Mucosa of descending colon (tissue), 3 donors: ENCODE results near the gene TM6SF1. TPM values are rescaled to one million over a fixed set of nuclear protein-coding genes. Genes with fewer than 3 reads are reported as not detected.

Experiments
- ATAC-seq: fragments of 200-7000 bp; cut with Tn5 transposase; one replicate; pipeline ENCODE4 v1.9.1; 2020; ENCODE audit warnings: mild to moderate bottlenecking, moderate library complexity
- DNase-seq, 3 donors: peaks; one replicate each; pipeline ENCODE4 v3.0.0-alpha.2; 2020
- H3K36me3 ChIP-seq: fragments of 200-600 bp; one replicate; pipeline ENCODE4 v1.8.0; 2021; ENCODE audit warnings: low read depth, mild to moderate bottlenecking
- H3K4me1 ChIP-seq: fragments of 200-600 bp; one replicate; pipeline ENCODE4 v1.8.0; 2021; ENCODE audit warnings: low read depth, mild to moderate bottlenecking
- H3K4me3 ChIP-seq: fragments of 200-600 bp; one replicate; pipeline ENCODE4 v1.8.0; 2021; ENCODE audit warnings: mild to moderate bottlenecking
- H3K9me3 ChIP-seq: fragments of 200-600 bp; one replicate; pipeline ENCODE4 v1.8.0; 2021; ENCODE audit warnings: mild to moderate bottlenecking
- intact Hi-C, 2 donors: fragments of 100-400 bp; cut with DNase I in 1 of 2; cut with micrococcal nuclease in 1 of 2; formaldehyde crosslinking; loops; one replicate each; pipeline versions ENCODE4 v1.11.0 to v1.11.1; 2022; cut with DNase I, micrococcal nuclease
- total RNA-seq, 3 donors: library from RNA; stranded (reverse); fragmentation: NEBNext Ultra II Directional in 2 of 3; extraction: Animal tissue kit (Norgen Biotek cat#: 25700) in 2 of 3; gene quantifications; one replicate each; pipeline versions ENCODE4 v1.2.1 to v1.2.4, GENCODE V29; 2021 to 2023
- TF ChIP-seq, protein P1 (sequence below): fragments of 200-600 bp; IDR thresholded peaks from one replicate; pipeline ENCODE4 v1.8.0; 2022; ENCODE audit warnings: antibody characterized with exemption, mild to moderate bottlenecking
- donor health status: DM: no; HTN: no; CAD: no; lungs with moderate emphysema.
- donor health status: DM: no; HTN: no; CAD: no.
- donor health status: DM: no; HTN: yes; CAD: no.

Gene TM6SF1
- total RNA-seq, 3 donors from 2014 or later = 1.2 to 4.9 (median 1.5) TPM

- ATAC-seq = no peak
Observed at GRCh38 chr15:83153288-83153687, 45.8 kb downstream of the TM6SF1 start.

GRCh38 chr15:83155942-83156341 is 48.5 kb downstream of the TM6SF1 start:
- Histone ChIP-seq H3K4me3 (no peak overlapping the region), H3K9me3 (no peaks in the 10 kb centered on the region), H3K4me1 (no peaks in the 10 kb centered on the region), H3K36me3 (no peaks in the 10 kb centered on the region)
- ATAC-seq = no peak
- intact Hi-C loops = no loop called here
- DNase-seq = no peak
- TF ChIP-seq, protein P1, sequence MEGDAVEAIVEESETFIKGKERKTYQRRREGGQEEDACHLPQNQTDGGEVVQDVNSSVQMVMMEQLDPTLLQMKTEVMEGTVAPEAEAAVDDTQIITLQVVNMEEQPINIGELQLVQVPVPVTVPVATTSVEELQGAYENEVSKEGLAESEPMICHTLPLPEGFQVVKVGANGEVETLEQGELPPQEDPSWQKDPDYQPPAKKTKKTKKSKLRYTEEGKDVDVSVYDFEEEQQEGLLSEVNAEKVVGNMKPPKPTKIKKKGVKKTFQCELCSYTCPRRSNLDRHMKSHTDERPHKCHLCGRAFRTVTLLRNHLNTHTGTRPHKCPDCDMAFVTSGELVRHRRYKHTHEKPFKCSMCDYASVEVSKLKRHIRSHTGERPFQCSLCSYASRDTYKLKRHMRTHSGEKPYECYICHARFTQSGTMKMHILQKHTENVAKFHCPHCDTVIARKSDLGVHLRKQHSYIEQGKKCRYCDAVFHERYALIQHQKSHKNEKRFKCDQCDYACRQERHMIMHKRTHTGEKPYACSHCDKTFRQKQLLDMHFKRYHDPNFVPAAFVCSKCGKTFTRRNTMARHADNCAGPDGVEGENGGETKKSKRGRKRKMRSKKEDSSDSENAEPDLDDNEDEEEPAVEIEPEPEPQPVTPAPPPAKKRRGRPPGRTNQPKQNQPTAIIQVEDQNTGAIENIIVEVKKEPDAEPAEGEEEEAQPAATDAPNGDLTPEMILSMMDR = no peak

More at GRCh38 chr15:83153288-83153687, 45.8 kb downstream of the TM6SF1 start:
- TF ChIP-seq, protein P1 = no peak
- Histone ChIP-seq H3K36me3 (no peaks in the 10 kb centered on the region), H3K9me3 (no peaks in the 10 kb centered on the region), H3K4me3 (no peak overlapping the region), H3K4me1 (no peaks in the 10 kb centered on the region)
- DNase-seq = no peak
- intact Hi-C loops = no loop called here

DNA sequence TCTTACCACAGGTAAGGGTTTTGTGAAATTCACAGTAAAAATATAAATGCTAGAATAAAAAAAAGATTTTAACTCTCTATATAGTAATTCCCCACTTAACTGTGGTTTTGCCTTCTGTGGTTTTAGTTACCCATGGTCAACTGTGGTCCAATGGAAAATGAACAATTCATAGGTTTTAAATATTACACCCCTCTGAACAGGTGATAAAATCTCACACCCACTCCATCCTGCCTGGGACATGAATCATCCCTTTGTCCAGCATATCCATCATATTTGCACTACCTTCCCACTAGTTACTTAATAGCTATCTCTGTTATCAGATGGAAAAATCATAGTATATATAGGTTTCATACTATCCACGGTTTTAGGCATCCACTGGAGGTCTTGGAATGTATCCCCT is 50.9 kb downstream of the TM6SF1 start:
- Histone ChIP-seq H3K4me3 (no peak overlapping the region), H3K36me3 (no peaks in the 10 kb centered on the region), H3K4me1 (no peaks in the 10 kb centered on the region), H3K9me3 (no peaks in the 10 kb centered on the region)
- TF ChIP-seq, protein P1 = no peak
- intact Hi-C loops = no loop called here
- DNase-seq (no peak), ATAC-seq (no peak)

GRCh38 chr15:83160741-83161140 is 53.3 kb downstream of the TM6SF1 start:
- Histone ChIP-seq H3K4me3 (no peak overlapping the region), H3K9me3 (no peaks in the 10 kb centered on the region), H3K4me1 (no peaks in the 10 kb centered on the region), H3K36me3 (no peaks in the 10 kb centered on the region)
- intact Hi-C loops = no loop called here
- DNase-seq (no peak), ATAC-seq (no peak)
- TF ChIP-seq, protein P1 = no peak

GRCh38 chr15:83163032-83163431 is 55.6 kb downstream of the TM6SF1 start:
- H3K4me1 ChIP-seq = no peaks in the 10 kb centered on the region
- intact Hi-C loops = no loop called here

More at GRCh38 chr15:83163032-83163431, 55.6 kb downstream of the TM6SF1 start:
- H3K36me3 ChIP-seq = no peaks in the 10 kb centered on the region
- H3K4me3 ChIP-seq = no peak overlapping the region
- TF ChIP-seq, protein P1 = no peak
- no peak for ATAC-seq
- DNase-seq = no peak
- peaks cover 7% of the 10 kb centered on the region for H3K9me3 ChIP-seq
